ENCODE results near the gene ARHGAP26.

- TF ChIP-seq REST (IDR thresholded peaks at IDR 0.05; ENCODE audit: low read depth): no peak
- TF ChIP-seq ZFX (IDR thresholded peaks at IDR 0.05): no peak
- no peak for TF ChIP-seq SP1 (IDR thresholded peaks at IDR 0.05; ENCODE audit: low read depth)
- TF ChIP-seq ELF1 (IDR thresholded peaks at IDR 0.05; ENCODE audit: borderline replicate concordance, low read depth): no peak
Measured at GRCh38 chr5:142861011-142861410, 90.8 kb downstream of the ARHGAP26 start.
